GM12892 (cell line): ENCODE measurements around the gene LAMA2.

ENCODE experiments used
- DNase-seq: peaks from one replicate; pipeline ENCODE4 v3.0.0; 2011; ENCODE audit not compliant: insufficient read length
- FAIRE-seq: peaks from 2 replicates; lab custom pipeline; 2011; peaks lifted over from hg19 to GRCh38; lab: Jason Lieb, UNC
- POLR2A ChIP-seq: IDR thresholded peaks from 2 replicates; pipeline ENCODE4 v1.6.1; 2011; ENCODE audit warnings: low read depth, low read length, control low read depth
- POLR2AphosphoS5 ChIP-seq: IDR thresholded peaks from 2 replicates; pipeline ENCODE4 v1.6.1; 2011; ENCODE audit warnings: low read depth, low read length, control low read depth
- TAF1 ChIP-seq: IDR thresholded peaks from 2 replicates; pipeline ENCODE4 v1.6.1; 2011; ENCODE audit warnings: low read depth, mild to moderate bottlenecking, control low read depth, low read length, borderline replicate concordance

Gene LAMA2

GRCh38 chr6:129195161-129195560 lies 312.2 kb downstream of the LAMA2 start:
- DNase-seq, result no peak
- TF ChIP-seq POLR2A, result no peak
- FAIRE-seq, result no peak

GRCh38 chr6:129195643-129196042 lies 312.7 kb downstream of the LAMA2 start:
- no peak for DNase-seq
- TF ChIP-seq TAF1, result no peak
- no peak for TF ChIP-seq POLR2AphosphoS5
- TF ChIP-seq POLR2A, result no peak
- FAIRE-seq, result no peak

DNA sequence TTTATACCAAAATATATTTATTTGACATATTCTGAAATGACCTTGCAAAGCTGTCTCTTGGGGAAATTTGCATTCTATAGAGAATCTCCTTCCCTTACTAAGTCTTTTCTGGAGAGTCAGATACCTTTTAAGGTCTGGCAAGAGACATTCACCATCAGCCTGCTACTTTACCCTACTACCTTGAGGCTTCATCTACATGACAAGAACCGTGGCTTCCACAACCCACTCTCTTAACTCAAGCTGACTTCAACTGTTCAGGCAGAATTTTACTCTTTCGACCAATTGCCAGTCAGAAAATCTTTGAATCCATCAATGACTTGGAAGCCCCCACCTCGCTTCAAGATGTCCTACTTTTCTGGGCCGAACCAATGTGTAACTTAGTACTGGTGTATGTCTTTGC lies 314.2 kb downstream of the LAMA2 start:
- DNase-seq (no peak), FAIRE-seq (no peak)
- TF ChIP-seq POLR2AphosphoS5 (no peak), TAF1 (no peak), POLR2A (no peak)

GRCh38 chr6:129200151-129200550 lies 317.2 kb downstream of the LAMA2 start:
- FAIRE-seq, result no peak
- no peak for TF ChIP-seq POLR2A
- no peak for TF ChIP-seq POLR2AphosphoS5
- TF ChIP-seq TAF1, result no peak

GRCh38 chr6:129203190-129203900 lies 320.4 kb downstream of the LAMA2 start:
- no peak for FAIRE-seq
- no peak for TF ChIP-seq POLR2A
- TF ChIP-seq TAF1, result no peak
- no peak for TF ChIP-seq POLR2AphosphoS5
- no peak for DNase-seq

More at GRCh38 chr6:129200151-129200550, 317.2 kb downstream of the LAMA2 start:
- DNase-seq, result no peak

- no peak for DNase-seq
- FAIRE-seq, result no peak
- TF ChIP-seq POLR2A, result no peak
- TF ChIP-seq TAF1, result no peak
- no peak for TF ChIP-seq POLR2AphosphoS5
Observed at GRCh38 chr6:129206821-129207220, 323.9 kb downstream of the LAMA2 start.

DNA sequence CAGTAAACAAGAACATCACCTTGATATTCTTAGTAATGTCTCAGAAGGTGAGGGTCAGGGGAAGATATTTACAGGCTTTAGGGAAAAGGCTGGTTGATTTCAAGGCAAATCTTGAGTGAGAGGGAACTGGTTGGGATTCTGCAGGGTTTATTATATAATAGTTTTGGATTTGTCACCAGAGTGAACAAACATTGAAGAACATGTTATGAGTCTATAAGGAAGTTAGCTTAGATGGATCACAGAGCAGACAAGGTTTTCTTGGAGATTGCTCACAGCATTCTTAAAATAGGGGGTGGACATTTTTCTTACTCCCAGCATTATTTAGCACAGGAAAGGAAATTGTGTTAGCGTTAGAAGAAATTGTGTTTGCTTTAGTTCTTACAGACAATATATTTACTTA lies 324.9 kb downstream of the LAMA2 start:
- TF ChIP-seq TAF1 (no peak), POLR2A (no peak), POLR2AphosphoS5 (no peak)
- DNase-seq (no peak), FAIRE-seq (no peak)

- FAIRE-seq, result no peak
- no peak for DNase-seq
- TF ChIP-seq POLR2A, result no peak
- TF ChIP-seq TAF1, result no peak
- TF ChIP-seq POLR2AphosphoS5, result no peak
Observed at GRCh38 chr6:129208415-129209034, 325.6 kb downstream of the LAMA2 start.

- DNase-seq (no peak), FAIRE-seq (no peak)
- TF ChIP-seq POLR2AphosphoS5 (no peak), TAF1 (no peak), POLR2A (no peak)
Observed at GRCh38 chr6:129209355-129209754, 326.4 kb downstream of the LAMA2 start.

DNA sequence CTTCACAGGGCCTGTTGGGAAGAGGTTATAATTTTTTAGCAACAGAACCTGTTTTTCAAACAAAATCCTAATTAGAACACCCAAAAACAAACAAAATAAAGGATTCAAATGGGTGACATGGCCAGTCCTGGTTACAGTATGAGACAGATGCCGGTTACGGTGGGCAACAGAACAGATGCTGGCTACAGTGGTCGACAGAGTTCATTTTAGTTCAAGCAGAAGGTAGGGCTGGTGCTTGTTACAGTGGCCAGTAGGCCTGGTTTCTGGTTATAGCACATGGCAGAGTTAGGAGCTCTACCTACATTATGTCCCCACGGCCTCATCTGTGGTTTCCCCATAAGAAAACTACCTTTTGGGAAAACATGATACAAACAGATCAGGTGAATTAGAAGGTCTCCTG lies 327.7 kb downstream of the LAMA2 start:
- TF ChIP-seq TAF1 (no peak), POLR2AphosphoS5 (no peak)
- DNase-seq (no peak), FAIRE-seq (no peak)

GRCh38 chr6:129211626-129212025 lies 328.7 kb downstream of the LAMA2 start:
- no peak for TF ChIP-seq POLR2A
- TF ChIP-seq TAF1, result no peak
- no peak for TF ChIP-seq POLR2AphosphoS5
- no peak for FAIRE-seq
- DNase-seq, result no peak

DNA sequence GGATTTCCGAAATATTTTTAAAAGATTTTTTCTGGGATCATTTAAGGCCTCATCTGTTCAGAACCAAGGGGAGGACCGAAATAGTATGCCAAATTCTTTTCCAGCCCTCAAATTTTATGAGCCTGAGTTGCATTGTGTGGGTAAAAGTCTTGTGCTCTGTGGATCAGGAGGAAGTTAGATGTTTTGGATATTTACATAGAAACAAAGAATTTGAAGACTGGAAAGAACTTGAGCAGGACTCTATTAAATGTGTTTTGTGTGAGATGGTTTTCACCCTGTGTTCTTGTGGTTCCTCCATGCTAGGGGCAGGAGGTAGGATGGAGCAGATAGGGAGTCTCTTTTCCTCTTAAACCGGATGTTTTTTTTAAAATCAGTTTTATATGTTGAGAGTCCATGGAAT lies 329.1 kb downstream of the LAMA2 start:
- DNase-seq (no peak), FAIRE-seq (no peak)
- TF ChIP-seq POLR2AphosphoS5 (no peak), POLR2A (no peak), TAF1 (no peak)

GRCh38 chr6:129215246-129215645 lies 332.3 kb downstream of the LAMA2 start:
- FAIRE-seq (no peak), DNase-seq (no peak)
- TF ChIP-seq TAF1 (no peak), POLR2A (no peak), POLR2AphosphoS5 (no peak)
